MM.1S (cell line): Measurements from ENCODE around the gene PNKD.

ENCODE experiments used
- DNase-seq: peaks from one replicate; pipeline ENCODE4 v3.0.0-alpha.2; 2015
- H2AFZ ChIP-seq: fragments of 300-600 bp; sonication (generic); 2 replicates; pipeline ENCODE4 v1.6.0; 2016; ENCODE audit warnings: antibody characterized with exemption, low read length
- H3F3A ChIP-seq: fragments of 300-600 bp; sonication (generic); 2 replicates; pipeline ENCODE4 v1.6.1; 2016; ENCODE audit warnings: mild to moderate bottlenecking, antibody characterized with exemption, low read length, moderate library complexity, mixed read lengths; ENCODE audit not compliant: insufficient read depth
- H3K27ac ChIP-seq: fragments of 300-600 bp; sonication (generic); 2 replicates; pipeline ENCODE4 v1.5.1; 2016; ENCODE audit warnings: mild to moderate bottlenecking, low read length
- H3K27me3 ChIP-seq: fragments of 300-600 bp; sonication (generic); replicated peaks from 2 replicates; pipeline ENCODE4 v1.6.0; 2016; ENCODE audit warnings: low read length; ENCODE audit not compliant: insufficient read depth
- H3K36me3 ChIP-seq: fragments of 300-600 bp; sonication (generic); replicated peaks from 2 replicates; pipeline ENCODE4 v1.6.1; 2016; ENCODE audit warnings: mild to moderate bottlenecking, low read length, mixed read lengths; ENCODE audit not compliant: insufficient read depth
- H3K4me1 ChIP-seq: fragments of 300-600 bp; sonication (generic); 2 replicates; pipeline ENCODE4 v1.6.1; 2016; ENCODE audit warnings: low read length, mixed read lengths
- H3K4me2 ChIP-seq: fragments of 300-600 bp; sonication (generic); 2 replicates; pipeline ENCODE4 v1.6.0; 2016; ENCODE audit warnings: low read depth, low read length
- H3K4me3 ChIP-seq: fragments of 300-600 bp; sonication (generic); 2 replicates; pipeline ENCODE4 v1.5.1; 2016; ENCODE audit warnings: low read length, mixed read lengths
- H3K79me2 ChIP-seq: fragments of 300-600 bp; sonication (generic); 2 replicates; pipeline ENCODE4 v1.6.1; 2016; ENCODE audit warnings: mixed run types, low read length, mixed read lengths
- H3K9ac ChIP-seq: fragments of 300-600 bp; sonication (generic); 2 replicates; pipeline ENCODE4 v1.6.1; 2016; ENCODE audit warnings: low read length, mixed read lengths
- H3K9me2 ChIP-seq: fragments of 300-600 bp; sonication (generic); replicated peaks from 2 replicates; pipeline ENCODE4 v1.6.1; 2016; ENCODE audit warnings: mild to moderate bottlenecking, low read length, mixed read lengths; ENCODE audit not compliant: insufficient read depth
- H3K9me3 ChIP-seq: fragments of 300-600 bp; sonication (generic); replicated peaks from 2 replicates; pipeline ENCODE4 v1.6.1; 2016; ENCODE audit warnings: mild to moderate bottlenecking, low read length, mixed read lengths; ENCODE audit not compliant: insufficient read depth
- H4K20me1 ChIP-seq: fragments of 300-600 bp; sonication (generic); 2 replicates; pipeline ENCODE4 v1.6.1; 2016; ENCODE audit warnings: mild to moderate bottlenecking, low read length, moderate library complexity, mixed read lengths; ENCODE audit not compliant: insufficient read depth
- EZH2 ChIP-seq: fragments of 300-600 bp; sonication (generic); optimal IDR thresholded peaks from 2 replicates; pipeline ENCODE3; 2017; ENCODE audit warnings: low read depth, mild to moderate bottlenecking, antibody characterized with exemption, low read length, mixed read lengths
- EZH2phosphoT487 ChIP-seq: fragments of 300-600 bp; sonication (generic); IDR thresholded peaks from 2 replicates; pipeline ENCODE4 v1.6.1; 2018; ENCODE audit warnings: antibody characterized with exemption, low read length
- TF ChIP-seq, protein P1 (sequence below): fragments of 300-600 bp; sonication (generic); IDR thresholded peaks from 2 replicates; pipeline ENCODE4 v1.5.1; 2016; ENCODE audit warnings: antibody characterized with exemption, low read length, mixed read lengths

The PNKD gene

DNA sequence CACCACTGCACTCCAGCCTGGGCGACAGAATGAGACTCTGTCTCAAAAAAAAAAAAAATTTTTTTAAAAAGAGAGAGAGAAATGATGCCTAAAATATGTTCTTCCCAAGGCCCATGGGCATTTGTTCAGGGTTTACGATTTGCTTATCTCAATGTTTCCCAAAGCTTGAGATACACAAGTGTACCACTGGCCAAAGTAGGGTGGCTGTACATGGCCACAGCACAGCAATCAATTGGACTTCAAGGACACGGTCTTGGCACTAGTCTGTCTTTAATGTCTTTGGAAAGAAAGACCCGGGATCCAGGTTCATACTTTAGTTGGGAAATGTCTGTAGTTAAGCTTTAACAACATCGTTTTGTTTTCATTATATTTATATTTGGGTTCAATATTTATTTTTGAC, 76.9 kb downstream of the PNKD start:
- no peak for DNase-seq
- TF ChIP-seq EZH2phosphoT487 (no peak), EZH2 (no peak)
- TF ChIP-seq, protein P1, sequence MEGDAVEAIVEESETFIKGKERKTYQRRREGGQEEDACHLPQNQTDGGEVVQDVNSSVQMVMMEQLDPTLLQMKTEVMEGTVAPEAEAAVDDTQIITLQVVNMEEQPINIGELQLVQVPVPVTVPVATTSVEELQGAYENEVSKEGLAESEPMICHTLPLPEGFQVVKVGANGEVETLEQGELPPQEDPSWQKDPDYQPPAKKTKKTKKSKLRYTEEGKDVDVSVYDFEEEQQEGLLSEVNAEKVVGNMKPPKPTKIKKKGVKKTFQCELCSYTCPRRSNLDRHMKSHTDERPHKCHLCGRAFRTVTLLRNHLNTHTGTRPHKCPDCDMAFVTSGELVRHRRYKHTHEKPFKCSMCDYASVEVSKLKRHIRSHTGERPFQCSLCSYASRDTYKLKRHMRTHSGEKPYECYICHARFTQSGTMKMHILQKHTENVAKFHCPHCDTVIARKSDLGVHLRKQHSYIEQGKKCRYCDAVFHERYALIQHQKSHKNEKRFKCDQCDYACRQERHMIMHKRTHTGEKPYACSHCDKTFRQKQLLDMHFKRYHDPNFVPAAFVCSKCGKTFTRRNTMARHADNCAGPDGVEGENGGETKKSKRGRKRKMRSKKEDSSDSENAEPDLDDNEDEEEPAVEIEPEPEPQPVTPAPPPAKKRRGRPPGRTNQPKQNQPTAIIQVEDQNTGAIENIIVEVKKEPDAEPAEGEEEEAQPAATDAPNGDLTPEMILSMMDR, result no peak
- H3K9ac ChIP-seq, result no peak overlapping the region
- no peak overlapping the region for H3K27ac ChIP-seq
- H3K4me1 ChIP-seq, result no peaks in the 10 kb centered on the region
- H3K9me3 ChIP-seq, result no peaks in the 10 kb centered on the region
- no peaks in the 10 kb centered on the region for H3F3A ChIP-seq
- H3K4me2 ChIP-seq, result no peak overlapping the region
- no peak overlapping the region for H2AFZ ChIP-seq
- no peaks in the 10 kb centered on the region for H3K9me2 ChIP-seq
- H3K36me3 ChIP-seq, result no peaks in the 10 kb centered on the region
- no peaks in the 10 kb centered on the region for H3K79me2 ChIP-seq
- H3K27me3 ChIP-seq, result no peaks in the 10 kb centered on the region
- H4K20me1 ChIP-seq, result no peaks in the 10 kb centered on the region
- H3K4me3 ChIP-seq, result no peak overlapping the region

DNA sequence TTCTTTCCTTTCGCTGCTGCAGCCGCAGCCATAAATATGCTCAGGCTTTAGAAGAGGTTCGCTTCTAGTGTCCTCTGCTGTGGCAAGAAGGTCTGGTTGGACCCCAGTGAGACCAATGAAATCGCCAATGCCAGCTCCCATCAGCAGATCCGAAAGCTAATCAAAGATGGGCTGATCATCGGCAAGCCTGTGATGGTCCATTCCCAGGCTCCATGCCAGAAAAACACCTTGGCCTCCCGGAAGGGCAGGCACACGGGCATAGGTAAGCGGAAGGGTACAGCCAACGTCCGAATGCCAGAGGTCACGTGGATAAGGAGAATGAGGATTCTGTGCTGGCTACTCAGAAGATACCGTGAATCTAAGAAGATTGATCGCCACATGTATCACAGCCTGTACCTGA, 83.7 kb downstream of the PNKD start:
- Histone ChIP-seq H4K20me1 (no peaks in the 10 kb centered on the region), H3K27me3 (no peaks in the 10 kb centered on the region), H3K9ac (no peak overlapping the region), H3K9me3 (no peaks in the 10 kb centered on the region), H3K79me2 (no peaks in the 10 kb centered on the region), H3K4me3 (no peak overlapping the region), H2AFZ (no peak overlapping the region), H3K27ac (no peak overlapping the region), H3K4me1 (no peaks in the 10 kb centered on the region), H3K9me2 (no peaks in the 10 kb centered on the region), H3F3A (no peaks in the 10 kb centered on the region), H3K4me2 (no peak overlapping the region), H3K36me3 (no peaks in the 10 kb centered on the region)
- DNase-seq, result no peak
- TF ChIP-seq EZH2, result no peak
- no peak for TF ChIP-seq EZH2phosphoT487
- TF ChIP-seq, protein P1, result no peak

DNA sequence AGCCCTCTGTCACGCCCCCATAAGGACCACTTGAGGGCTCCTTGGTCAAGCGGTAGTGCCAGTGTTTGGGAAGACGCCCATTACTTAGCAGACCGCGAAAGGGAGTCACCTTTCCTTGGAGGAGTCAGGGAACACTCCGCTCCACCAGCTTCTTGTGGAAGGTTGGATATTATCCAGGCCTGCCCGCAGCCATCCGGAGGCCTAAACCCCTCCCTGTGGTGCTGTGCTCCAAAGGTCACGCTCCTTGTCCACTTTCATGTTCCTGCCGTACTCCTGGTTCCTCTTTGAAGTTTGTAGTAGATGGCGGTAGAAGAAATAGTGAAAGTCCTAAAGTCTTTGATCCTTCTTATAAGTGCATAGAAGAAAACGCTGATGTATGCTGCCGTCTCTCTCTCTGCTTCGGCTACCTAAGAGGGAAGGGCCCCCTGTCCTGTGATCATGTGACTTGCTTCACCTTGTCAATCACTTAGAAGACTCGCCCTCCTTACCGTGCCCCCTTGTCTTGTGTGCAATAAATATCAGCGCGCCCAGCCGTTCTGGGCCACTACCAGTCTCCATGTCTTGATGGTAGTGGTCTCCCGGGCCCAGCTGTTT, 84.6 kb downstream of the PNKD start:
- Histone ChIP-seq H3F3A (no peaks in the 10 kb centered on the region), H3K9me3 (no peaks in the 10 kb centered on the region), H3K9me2 (no peaks in the 10 kb centered on the region), H2AFZ (no peak overlapping the region), H4K20me1 (no peaks in the 10 kb centered on the region), H3K4me3 (no peak overlapping the region), H3K36me3 (no peaks in the 10 kb centered on the region), H3K4me1 (no peaks in the 10 kb centered on the region), H3K79me2 (no peaks in the 10 kb centered on the region), H3K4me2 (no peak overlapping the region), H3K27me3 (no peaks in the 10 kb centered on the region), H3K9ac (no peak overlapping the region), H3K27ac (no peak overlapping the region)
- no peak for DNase-seq
- TF ChIP-seq EZH2phosphoT487 (no peak), EZH2 (no peak)
- TF ChIP-seq, protein P1, result no peak
